BJ (cell line): Measurements from ENCODE around the gene EML6. TPM values are rescaled to one million over a fixed set of nuclear protein-coding genes. Genes with fewer than 3 reads are reported as not detected.

Source experiments
- CTCF ChIA-PET: fragments of 350-600 bp; formaldehyde crosslinking; extraction: SDS; loops from one replicate; lab custom pipeline; 2021; ENCODE audit warnings: antibody characterized with exemption, inconsistent platforms; lab: Yijun Ruan, JAX
- POLR2A ChIA-PET: fragments of 300-600 bp; sonication (Branson Sonifier 250); formaldehyde crosslinking; extraction: SDS; loops from one replicate; lab custom pipeline; 2021; ENCODE audit warnings: antibody characterized with exemption; lab: Charles Lee
- DNase-seq: peaks from one replicate; pipeline ENCODE4 v3.0.0-alpha.2; 2011; ENCODE audit warnings: low read depth
- H3K27me3 ChIP-seq: 2 replicates; pipeline ENCODE4 v1.6.0; 2011; ENCODE audit warnings: low read length; ENCODE audit not compliant: control insufficient read depth, insufficient read depth
- H3K36me3 ChIP-seq: 2 replicates; pipeline ENCODE4 v1.5.1; 2011; ENCODE audit warnings: low read length; ENCODE audit not compliant: control insufficient read depth, insufficient read depth
- H3K4me3 ChIP-seq: 2 replicates; pipeline ENCODE4 v1.5.1; 2011; ENCODE audit warnings: low read depth, mild to moderate bottlenecking, control low read depth, low read length
- polyA plus RNA-seq: library from polyadenylated mRNA; depleted of rRNA; stranded (reverse); fragments of >200 nt; gene quantifications from 2 replicates; pipeline ENCODE4 v1.2.3, GENCODE V29; 2011
- TF ChIP-seq, protein P1 (sequence below): IDR thresholded peaks from 2 replicates; pipeline ENCODE4 v1.5.1; 2011; ENCODE audit warnings: low read depth, mild to moderate bottlenecking, control low read depth, inconsistent platforms, low read length, moderate library complexity; ENCODE audit not compliant: insufficient read depth

EML6 gene
- polyA plus RNA-seq, 1 experiment, result 0.18 TPM

DNA sequence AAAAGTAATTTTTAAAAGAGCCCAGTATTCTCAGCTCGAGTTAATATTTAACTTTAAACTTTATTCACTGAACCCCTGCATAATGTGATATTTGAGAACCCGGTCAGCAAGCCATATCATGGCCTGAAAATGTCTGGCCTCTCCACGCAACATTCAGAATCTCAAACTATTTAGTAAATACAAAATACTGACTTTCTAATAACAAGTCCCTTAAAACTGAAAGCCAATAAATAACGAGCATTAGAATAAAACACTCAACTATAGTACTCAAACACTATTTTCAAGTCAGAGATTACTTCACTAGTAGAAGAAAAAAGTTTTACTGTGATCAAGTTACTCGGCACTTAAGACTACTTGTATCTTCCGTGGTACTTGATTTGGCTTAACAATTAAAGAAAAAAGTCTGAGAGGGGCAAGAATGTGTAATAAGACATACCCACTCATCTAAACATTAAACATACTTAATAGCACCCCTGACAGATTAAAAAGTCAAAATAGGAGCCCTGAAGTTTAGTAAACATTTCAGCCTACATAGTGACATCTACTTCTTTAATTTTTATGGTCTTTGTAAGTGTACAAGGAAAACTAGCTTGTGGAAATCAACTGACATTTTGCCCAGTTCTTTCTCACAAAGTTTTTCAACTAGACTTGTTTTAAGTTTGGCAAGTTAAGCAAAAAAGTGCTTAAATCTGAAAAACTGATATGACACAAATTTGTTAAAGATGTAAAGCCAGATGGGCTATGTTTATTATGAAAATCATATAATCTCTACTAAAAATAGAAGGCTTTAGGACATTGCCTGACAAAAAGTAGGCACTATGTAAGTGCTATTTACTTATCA lies 288.6 kb downstream of the EML6 start:
- Histone ChIP-seq H3K27me3 (no peaks in the 10 kb centered on the region), H3K36me3 (peaks cover 1% of the 10 kb centered on the region; the same call in 1 of the 2 replicates), H3K4me3 (no peak overlapping the region)
- ChIA-PET CTCF (interaction anchor here (1.0 to 3.7 kb wide), 3 partner anchors 37 to 112 kb away, joined by 5 to 20 read pairs (median 17); no protein-coding TSS in a partner anchor), POLR2A (interaction anchor here (0.5 kb wide), 1 partner anchor 20 kb away, joined by 5 read pairs; no protein-coding TSS in a partner anchor)
- TF ChIP-seq, protein P1, sequence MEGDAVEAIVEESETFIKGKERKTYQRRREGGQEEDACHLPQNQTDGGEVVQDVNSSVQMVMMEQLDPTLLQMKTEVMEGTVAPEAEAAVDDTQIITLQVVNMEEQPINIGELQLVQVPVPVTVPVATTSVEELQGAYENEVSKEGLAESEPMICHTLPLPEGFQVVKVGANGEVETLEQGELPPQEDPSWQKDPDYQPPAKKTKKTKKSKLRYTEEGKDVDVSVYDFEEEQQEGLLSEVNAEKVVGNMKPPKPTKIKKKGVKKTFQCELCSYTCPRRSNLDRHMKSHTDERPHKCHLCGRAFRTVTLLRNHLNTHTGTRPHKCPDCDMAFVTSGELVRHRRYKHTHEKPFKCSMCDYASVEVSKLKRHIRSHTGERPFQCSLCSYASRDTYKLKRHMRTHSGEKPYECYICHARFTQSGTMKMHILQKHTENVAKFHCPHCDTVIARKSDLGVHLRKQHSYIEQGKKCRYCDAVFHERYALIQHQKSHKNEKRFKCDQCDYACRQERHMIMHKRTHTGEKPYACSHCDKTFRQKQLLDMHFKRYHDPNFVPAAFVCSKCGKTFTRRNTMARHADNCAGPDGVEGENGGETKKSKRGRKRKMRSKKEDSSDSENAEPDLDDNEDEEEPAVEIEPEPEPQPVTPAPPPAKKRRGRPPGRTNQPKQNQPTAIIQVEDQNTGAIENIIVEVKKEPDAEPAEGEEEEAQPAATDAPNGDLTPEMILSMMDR, result no peak
- no peak for DNase-seq

DNA sequence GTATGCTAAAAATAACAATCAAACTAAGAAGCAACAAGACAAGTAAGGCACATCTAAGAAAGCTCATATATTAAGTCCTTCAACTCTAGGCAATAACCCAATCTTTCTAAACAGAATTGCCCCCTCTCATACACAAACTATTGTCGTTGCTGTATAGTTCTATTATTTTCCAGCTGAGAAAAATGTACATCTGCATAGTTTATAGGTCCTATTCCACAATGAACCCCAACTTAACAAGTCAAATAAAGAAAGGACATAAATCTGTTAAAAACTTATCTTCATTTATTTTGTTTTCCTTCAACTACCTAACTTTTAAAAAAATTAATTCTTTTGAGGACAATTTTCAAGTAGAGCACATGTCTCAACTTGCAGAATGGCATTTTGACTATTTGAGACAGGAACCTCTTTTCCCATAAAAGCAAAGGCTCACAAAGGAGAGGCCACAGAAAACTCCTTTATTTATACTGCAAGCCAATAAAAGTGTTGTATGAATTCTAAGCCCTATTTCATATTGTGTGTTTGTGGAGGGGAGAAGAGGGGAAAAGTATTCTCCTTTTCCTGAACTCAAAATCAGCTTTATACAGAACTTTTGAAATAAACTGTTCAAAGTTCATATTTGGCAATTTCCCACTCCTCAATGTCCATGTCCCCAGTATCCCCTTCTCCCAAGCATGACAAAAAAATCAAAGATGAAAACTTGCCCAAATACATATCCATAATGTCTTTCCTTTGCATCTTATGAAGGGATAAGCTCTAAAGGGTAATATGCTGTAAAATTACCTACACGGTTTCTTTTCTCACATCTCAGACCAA lies 289.4 kb downstream of the EML6 start:
- CTCF ChIA-PET, result interaction anchor here (0.6 to 3.7 kb wide), 7 partner anchors 14 to 158 kb away, joined by 3 to 20 read pairs (median 3); no protein-coding TSS in a partner anchor
- no peaks in the 10 kb centered on the region for H3K27me3 ChIP-seq
- TF ChIP-seq, protein P1, result no peak
- DNase-seq, result no peak
- POLR2A ChIA-PET, result interaction anchor here (0.5 kb wide), 1 partner anchor 19 kb away, joined by 5 read pairs; no protein-coding TSS in a partner anchor
- peaks cover 1% of the 10 kb centered on the region; the same call in 1 of the 2 replicates for H3K36me3 ChIP-seq
- no peak overlapping the region for H3K4me3 ChIP-seq

DNA sequence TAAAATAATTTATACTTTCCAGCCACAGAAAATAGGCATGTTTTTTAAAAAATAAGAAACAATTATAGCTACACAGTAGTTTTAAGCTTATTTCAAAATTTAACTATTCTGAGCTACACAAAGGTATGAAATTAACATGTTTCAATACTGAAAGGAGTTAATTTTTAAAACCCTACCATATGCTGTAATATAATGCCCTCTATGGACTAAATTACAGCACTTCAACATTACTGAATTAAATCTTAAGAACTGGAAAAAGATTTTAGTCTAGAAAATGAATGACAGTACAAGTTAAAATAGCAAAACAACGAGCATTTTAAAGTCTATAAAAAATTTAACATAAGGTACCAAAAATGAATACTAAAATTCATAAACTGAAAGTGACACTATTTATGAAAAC lies 290.5 kb downstream of the EML6 start:
- no peak overlapping the region for H3K4me3 ChIP-seq
- TF ChIP-seq, protein P1, result no peak
- no peaks in the 10 kb centered on the region for H3K27me3 ChIP-seq
- CTCF ChIA-PET, result interaction anchor here (0.7 to 3.7 kb wide), 7 partner anchors 15 to 161 kb away, joined by 3 to 20 read pairs (median 4); no protein-coding TSS in a partner anchor
- H3K36me3 ChIP-seq, result peaks cover 1% of the 10 kb centered on the region; the same call in 1 of the 2 replicates
- POLR2A ChIA-PET, result no interaction called here
- no peak for DNase-seq

DNA sequence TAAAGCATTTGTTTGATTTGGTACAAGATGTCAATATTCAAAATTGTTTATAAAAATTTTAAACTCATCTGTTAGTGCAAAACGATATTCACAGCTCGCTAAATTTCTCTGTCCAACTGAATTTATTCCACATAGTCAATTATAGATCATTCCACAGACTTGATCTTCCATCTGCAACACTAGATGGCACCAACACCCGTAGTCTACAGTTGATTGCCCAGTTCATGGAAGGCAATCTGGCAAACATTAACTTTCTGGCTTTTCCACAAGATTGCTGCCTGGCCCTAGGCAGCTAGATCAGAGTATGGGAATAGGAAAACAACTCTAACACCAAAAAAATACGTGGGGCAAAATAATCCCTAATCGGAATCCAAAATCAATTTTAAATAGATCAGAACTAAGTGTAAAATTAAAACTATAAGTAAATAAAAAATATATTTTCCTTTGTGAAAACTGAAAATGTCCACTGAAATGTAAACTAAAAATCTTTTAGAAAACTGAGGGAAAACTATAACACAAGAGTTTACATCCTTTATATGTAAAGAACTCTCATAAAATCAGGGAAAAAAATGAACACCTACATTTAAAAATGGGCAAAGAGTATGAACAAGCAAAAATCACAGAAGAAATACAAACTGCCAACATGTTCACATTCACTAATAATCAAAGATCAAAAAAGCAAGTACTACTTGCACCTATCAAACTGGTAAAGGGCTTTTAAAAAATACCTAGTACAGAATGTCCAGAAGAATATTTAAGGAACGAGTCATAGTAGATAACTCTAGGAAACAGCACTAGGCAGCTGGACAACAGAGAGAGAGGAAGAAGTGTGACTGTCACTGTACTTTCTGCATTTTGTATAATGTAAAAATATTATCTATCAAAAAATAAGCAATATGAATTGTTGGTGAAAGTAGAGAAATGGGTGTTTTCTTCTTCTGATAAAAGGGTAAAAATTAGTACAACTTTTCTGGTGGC lies 291.8 kb downstream of the EML6 start:
- DNase-seq, result peak; percentile 21
- ChIA-PET POLR2A (no interaction called here), CTCF (interaction anchor here (0.6 to 3.7 kb wide), 17 partner anchors 11 to 161 kb away, joined by 3 to 20 read pairs (median 4); partner anchors contain the start of gene RTN4)
- H3K27me3 ChIP-seq, result no peaks in the 10 kb centered on the region
- peaks cover 1% of the 10 kb centered on the region; the same call in 1 of the 2 replicates for H3K36me3 ChIP-seq
- TF ChIP-seq, protein P1, result peak; percentile 57
- no peak overlapping the region for H3K4me3 ChIP-seq
